ENCODE data around the gene PPIH. TPM values are rescaled to one million over a fixed set of nuclear protein-coding genes. Genes with fewer than 3 reads are reported as not detected.

PPIH gene
- total and polyA plus RNA-seq, 2 of the 13 experiments (the other 11 are each of a cell fraction or from before 2014, with no cell fraction given) = 29.9 to 72.6 TPM

- TF ChIP-seq NFATC3 (CRISPR knock-in tag; IDR thresholded peaks at IDR 0.05) = peak; percentile 72; the same call in 1 of the 2 replicates
- TF ChIP-seq IKZF4 (CRISPR knock-in tag; IDR thresholded peaks at IDR 0.05; ENCODE audit: borderline replicate concordance, low read depth, not compliant biosample characterization) = no peak
- peak; percentile 51; the same call in 1 of the 2 replicates for TF ChIP-seq ZNF317 (CRISPR knock-in tag; IDR thresholded peaks at IDR 0.05)
- no peak for TF ChIP-seq CEBPB (IDR thresholded peaks at IDR 0.05; ENCODE audit: borderline replicate concordance, low read depth, low read length)
- no peak for TF ChIP-seq SP5 (CRISPR knock-in tag; IDR thresholded peaks at IDR 0.05; ENCODE audit: borderline replicate concordance, low read depth)
- TF ChIP-seq SKIL (CRISPR knock-in tag; IDR thresholded peaks at IDR 0.05; ENCODE audit: borderline replicate concordance) = no peak
- no peak for TF ChIP-seq PCBP2 (optimal IDR thresholded peaks at IDR 0.05; ENCODE audit: low read depth, low read length, poor library complexity, severe bottlenecking)
- peak; percentile 67; the same call in 1 of the 2 replicates for TF ChIP-seq ZSCAN25 (CRISPR knock-in tag; IDR thresholded peaks at IDR 0.05)
- TF ChIP-seq RXRA (CRISPR knock-in tag; IDR thresholded peaks at IDR 0.05) = peak; percentile 32; the same call in 1 of the 2 replicates
- TF ChIP-seq, protein P1, sequence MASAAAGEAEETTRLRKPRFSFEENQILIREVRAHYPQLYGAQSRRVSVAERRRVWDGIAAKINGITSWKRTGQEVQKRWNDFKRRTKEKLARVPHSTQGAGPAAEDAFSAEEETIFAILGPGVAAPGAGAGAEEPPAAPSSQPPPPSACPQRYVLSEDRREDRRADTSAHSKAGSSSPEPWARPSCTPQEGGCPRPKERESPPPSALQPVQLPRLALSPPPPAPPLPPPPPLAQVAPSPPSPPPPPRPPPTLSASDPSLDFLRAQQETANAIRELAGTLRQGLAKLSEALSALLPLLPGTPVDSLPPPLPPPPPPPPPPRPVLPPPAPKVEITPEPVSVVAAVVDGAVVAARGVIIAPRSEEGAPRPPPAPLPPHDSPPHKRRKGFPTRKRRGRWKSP (CRISPR knock-in tag; IDR thresholded peaks at IDR 0.05) = no peak; the same call in 1 of the 2 replicates
- no peak for TF ChIP-seq SIN3B (IDR thresholded peaks at IDR 0.05; ENCODE audit: low read length)
- TF ChIP-seq, protein P2, sequence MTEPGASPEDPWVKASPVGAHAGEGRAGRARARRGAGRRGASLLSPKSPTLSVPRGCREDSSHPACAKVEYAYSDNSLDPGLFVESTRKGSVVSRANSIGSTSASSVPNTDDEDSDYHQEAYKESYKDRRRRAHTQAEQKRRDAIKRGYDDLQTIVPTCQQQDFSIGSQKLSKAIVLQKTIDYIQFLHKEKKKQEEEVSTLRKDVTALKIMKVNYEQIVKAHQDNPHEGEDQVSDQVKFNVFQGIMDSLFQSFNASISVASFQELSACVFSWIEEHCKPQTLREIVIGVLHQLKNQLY (CRISPR knock-in tag; IDR thresholded peaks at IDR 0.05) = no peak; the same call in 1 of the 2 replicates
- no peak for TF ChIP-seq ZNF562 (CRISPR knock-in tag; IDR thresholded peaks at IDR 0.05; ENCODE audit: borderline replicate concordance)
- TF ChIP-seq ZNF260 (CRISPR knock-in tag; IDR thresholded peaks at IDR 0.05; ENCODE audit: borderline replicate concordance, low read depth) = no peak
- TF ChIP-seq TMF1 (CRISPR knock-in tag; IDR thresholded peaks at IDR 0.05; ENCODE audit: low read depth) = no peak
- no peak for TF ChIP-seq TEAD3 (CRISPR knock-in tag; optimal IDR thresholded peaks at IDR 0.05; ENCODE audit: borderline replicate concordance)
- TF ChIP-seq, protein P3, sequence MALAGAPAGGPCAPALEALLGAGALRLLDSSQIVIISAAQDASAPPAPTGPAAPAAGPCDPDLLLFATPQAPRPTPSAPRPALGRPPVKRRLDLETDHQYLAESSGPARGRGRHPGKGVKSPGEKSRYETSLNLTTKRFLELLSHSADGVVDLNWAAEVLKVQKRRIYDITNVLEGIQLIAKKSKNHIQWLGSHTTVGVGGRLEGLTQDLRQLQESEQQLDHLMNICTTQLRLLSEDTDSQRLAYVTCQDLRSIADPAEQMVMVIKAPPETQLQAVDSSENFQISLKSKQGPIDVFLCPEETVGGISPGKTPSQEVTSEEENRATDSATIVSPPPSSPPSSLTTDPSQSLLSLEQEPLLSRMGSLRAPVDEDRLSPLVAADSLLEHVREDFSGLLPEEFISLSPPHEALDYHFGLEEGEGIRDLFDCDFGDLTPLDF (CRISPR knock-in tag; IDR thresholded peaks at IDR 0.05) = 0 out of 2 replicates have a peak, but pooled peaks have one; percentile 47
- no peak for TF ChIP-seq PRPF4 (IDR thresholded peaks at IDR 0.05; ENCODE audit: low read depth, low read length, poor library complexity, severe bottlenecking)
- TF ChIP-seq SAP130 (CRISPR knock-in tag; IDR thresholded peaks at IDR 0.05; ENCODE audit: low read depth) = peak; percentile 85
- TF ChIP-seq ZNF616 (CRISPR knock-in tag; IDR thresholded peaks at IDR 0.05; ENCODE audit: low read depth) = no peak
- TF ChIP-seq ZNF143 (CRISPR knock-in tag; IDR thresholded peaks at IDR 0.05) = no peak
- no peak for TF ChIP-seq ZNF382 (CRISPR knock-in tag; IDR thresholded peaks at IDR 0.05; ENCODE audit: borderline replicate concordance)
- no peak for TF ChIP-seq ZNF33B (CRISPR knock-in tag; IDR thresholded peaks at IDR 0.05)
- no peak for TF ChIP-seq ZNF83 (CRISPR knock-in tag; IDR thresholded peaks at IDR 0.05; ENCODE audit: borderline replicate concordance)
Observed at GRCh38 chr1:42681741-42682483, 23.7 kb downstream of the PPIH start, which contains the start of gene YBX1 (continued).
